ENCODE data around the gene OR13C8.
"Not testable (repeated sequence)": the region's sequence is repeated elsewhere in the genome, so short reads cannot be mapped to it uniquely, and the experiment has no call there.

The OR13C8 gene

GRCh38 chr9:104568868-104569267 lies at the start of gene OR13C8:
Gene OR13C8 (plus strand): TSS chr9:104569168. CDS start chr9:104569168, 0 bp downstream.
- no peak for DNase-seq (ENCODE audit: low read depth)

GRCh38 chr9:104520241-104520640 lies 48.7 kb upstream of the OR13C8 start:
- DNase-seq (ENCODE audit: low read depth), result not testable (repeated sequence)

GRCh38 chr9:104527109-104527508 lies 41.9 kb upstream of the OR13C8 start, which contains the start of gene OR13C4:
Gene OR13C4 (minus strand): TSS chr9:104527209. CDS start chr9:104527209, 0 bp downstream.
- DNase-seq (ENCODE audit: low read depth), result no peak

DNA sequence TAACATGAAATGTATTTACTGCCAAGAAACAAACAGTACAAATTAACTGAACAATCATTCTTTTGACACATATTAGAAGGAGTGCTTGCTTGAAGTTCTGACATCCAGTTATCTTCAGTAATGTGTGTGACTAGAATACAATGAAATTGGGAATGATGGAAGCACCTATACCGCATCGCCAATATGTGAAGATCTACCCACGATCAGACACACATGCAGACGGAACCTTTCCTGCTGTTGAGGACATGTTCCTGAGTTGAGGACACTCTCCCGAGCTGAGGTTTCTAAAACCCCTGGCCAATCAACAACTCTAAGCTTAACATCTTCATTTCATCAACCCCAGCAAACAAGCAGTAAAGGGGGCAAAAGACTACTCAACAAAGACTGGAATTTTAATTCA lies 32.2 kb upstream of the OR13C8 start, which contains the start of gene OR13C3:
TSS of gene OR13C3 (minus strand) at position 101 of the 400 bp plus-strand sequence. CDS start 133 bp downstream, outside the sequence.
- DNase-seq (ENCODE audit: low read depth), result no peak

GRCh38 chr9:104539275-104539674 lies 29.7 kb upstream of the OR13C8 start:
- no peak for DNase-seq (ENCODE audit: low read depth)

GRCh38 chr9:104544644-104545043 lies 24.3 kb upstream of the OR13C8 start:
- DNase-seq (ENCODE audit: low read depth), result no peak

DNA sequence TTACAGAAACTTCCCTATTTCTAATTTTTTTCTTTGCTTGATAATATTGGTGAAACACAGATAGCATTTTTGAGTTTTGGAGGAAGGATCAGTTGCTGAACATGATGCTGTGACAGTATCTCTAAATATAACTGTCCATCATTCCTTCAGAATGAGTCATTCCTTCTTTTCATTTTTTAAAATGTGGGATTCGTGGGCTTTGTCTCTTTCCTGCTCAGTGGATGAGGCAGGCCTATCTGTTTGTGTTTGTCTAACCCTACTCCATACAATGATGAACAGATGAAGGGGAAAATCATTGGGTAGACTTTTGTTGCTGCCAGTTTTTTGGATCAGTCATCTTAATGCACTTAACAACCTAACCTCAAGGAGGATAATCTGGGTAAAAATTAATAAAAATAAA lies 15.7 kb upstream of the OR13C8 start:
- no peak for DNase-seq (ENCODE audit: low read depth)

- DNase-seq (ENCODE audit: low read depth), result no peak
Observed at GRCh38 chr9:104555521-104555920, 13.4 kb upstream of the OR13C8 start.

GRCh38 chr9:104556830-104557634 lies 11.9 kb upstream of the OR13C8 start:
- no peak for DNase-seq (ENCODE audit: low read depth)

DNA sequence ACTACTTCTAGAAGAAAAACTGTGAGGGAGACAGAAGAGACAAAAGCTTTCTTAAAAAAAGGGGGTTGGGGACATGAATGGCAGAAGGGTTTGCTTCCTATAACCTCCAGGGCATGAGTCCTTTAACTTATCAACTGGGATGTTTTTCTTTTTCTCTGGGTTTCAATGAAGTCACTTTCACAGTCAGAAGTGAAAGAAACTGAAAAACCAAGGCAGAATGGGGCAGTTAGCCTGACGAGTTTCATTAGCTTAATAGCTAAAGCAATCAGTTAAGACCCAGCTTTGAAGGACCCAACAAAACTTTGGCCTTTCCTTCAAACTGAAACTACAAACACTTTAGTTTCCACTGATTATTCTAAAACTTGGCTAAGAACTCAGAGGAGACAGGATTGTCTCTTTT lies 4.6 kb upstream of the OR13C8 start:
- DNase-seq (ENCODE audit: low read depth), result no peak

- DNase-seq (ENCODE audit: low read depth), result no peak
Observed at GRCh38 chr9:104572612-104573011, 3.6 kb downstream of the OR13C8 start.

DNA sequence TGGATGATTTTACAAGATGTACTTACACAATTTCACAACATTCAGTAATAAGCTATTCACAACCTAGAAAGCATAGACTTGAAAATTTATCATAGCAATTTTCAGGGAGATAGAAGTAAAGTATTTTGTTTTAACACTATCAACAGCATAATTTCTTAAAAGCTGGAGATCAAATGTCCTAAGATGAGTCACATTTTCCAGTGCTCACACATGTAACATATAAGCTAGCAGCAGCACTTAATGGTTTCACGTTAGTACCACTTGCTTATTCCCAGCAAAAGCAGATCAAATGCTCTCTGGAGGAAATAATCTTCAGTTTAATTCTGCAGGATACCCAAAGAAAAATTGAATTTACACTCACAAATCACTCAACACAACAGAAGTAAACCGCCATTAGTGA lies 6.5 kb downstream of the OR13C8 start:
- DNase-seq (ENCODE audit: low read depth), result no peak

DNA sequence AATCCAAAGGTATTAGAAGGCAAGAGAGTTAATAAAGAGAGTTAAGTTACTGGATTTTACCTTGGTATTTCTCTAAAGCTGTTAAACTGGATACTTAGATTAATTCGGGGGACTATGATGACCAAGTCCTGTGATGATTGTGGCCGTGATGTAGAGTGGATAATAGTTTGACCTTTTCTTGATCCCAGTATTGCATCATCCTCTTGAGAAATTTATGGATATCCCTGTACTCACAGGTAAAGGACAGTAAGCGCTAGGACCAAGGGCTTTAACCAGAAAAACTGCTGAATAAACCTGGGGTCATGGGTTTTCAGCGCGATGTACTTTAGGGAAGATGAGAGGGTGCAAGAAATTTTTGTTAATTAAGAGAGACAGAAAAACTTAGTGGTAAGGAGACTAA lies 8.3 kb downstream of the OR13C8 start:
- no peak for DNase-seq (ENCODE audit: low read depth)

DNA sequence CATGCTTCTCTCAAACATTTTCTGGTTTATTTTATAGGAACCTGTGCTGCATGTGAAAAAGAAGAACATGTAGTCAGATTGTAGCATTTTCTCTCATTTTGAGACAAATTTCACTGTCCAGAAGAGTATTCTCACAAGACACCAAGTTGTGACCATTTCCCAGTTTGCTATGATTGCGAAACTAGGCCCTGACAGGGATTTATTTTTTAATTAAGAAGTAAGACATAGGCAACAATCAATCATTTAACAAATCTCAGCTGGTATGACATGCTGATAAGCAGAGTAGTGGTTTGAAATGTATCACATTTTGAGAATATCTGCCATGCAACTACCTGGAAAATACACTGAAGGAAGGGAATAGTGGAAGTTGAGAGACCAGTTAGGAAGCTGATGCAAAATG lies 11.6 kb downstream of the OR13C8 start:
- no peak for DNase-seq (ENCODE audit: low read depth)

DNA sequence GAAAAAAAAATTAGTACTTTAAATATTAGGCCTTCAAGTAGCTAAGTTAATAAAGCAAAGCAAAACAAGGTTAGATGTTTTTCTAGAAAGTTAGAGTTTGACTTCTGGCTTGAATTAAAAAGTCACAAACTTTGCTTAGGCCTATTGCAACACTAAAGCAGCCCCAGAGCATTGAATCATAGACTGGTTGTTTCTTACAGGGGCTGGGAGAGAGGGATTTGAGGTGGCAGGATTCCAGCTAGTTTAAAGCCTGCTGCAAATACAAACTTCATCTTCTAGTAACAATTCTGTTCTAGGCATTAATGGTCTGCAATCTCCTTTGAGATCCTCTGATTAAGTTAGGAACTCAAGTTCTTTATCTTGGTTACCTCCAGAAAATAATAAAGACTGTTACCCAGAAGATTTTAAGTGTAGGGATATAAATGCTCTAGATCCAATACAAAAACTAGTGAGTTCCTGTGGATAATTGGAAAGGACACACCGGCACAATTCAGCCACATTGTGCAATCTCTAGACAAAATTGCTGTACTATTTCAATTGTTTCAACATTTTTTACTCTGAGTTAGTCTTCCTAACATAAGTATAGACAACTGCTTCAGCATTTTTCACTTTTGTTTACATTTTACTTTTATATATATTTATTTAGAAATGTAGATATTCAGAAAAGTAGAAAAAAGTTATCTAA lies 17.7 kb downstream of the OR13C8 start:
- no peak for DNase-seq (ENCODE audit: low read depth)

GRCh38 chr9:104589626-104590025 lies 20.7 kb downstream of the OR13C8 start:
- DNase-seq (ENCODE audit: low read depth), result no peak

GRCh38 chr9:104598749-104599148 lies 29.8 kb downstream of the OR13C8 start:
- not testable (repeated sequence) for DNase-seq (ENCODE audit: low read depth)

- DNase-seq (ENCODE audit: low read depth), result not testable (repeated sequence)
Observed at GRCh38 chr9:104599313-104599712, 30.3 kb downstream of the OR13C8 start, which contains the start of gene OR13C5. Gene OR13C5 (minus strand): TSS chr9:104599413. CDS start chr9:104599413, 0 bp downstream.

GRCh38 chr9:104604801-104605200 lies 35.8 kb downstream of the OR13C8 start:
- DNase-seq (ENCODE audit: low read depth), result no peak

GRCh38 chr9:104605527-104605926 lies 36.6 kb downstream of the OR13C8 start, which contains the start of gene OR13C2:
Gene OR13C2 (minus strand): TSS chr9:104605627. CDS start chr9:104605627, 0 bp downstream.
- DNase-seq (ENCODE audit: low read depth), result not testable (repeated sequence)

DNA sequence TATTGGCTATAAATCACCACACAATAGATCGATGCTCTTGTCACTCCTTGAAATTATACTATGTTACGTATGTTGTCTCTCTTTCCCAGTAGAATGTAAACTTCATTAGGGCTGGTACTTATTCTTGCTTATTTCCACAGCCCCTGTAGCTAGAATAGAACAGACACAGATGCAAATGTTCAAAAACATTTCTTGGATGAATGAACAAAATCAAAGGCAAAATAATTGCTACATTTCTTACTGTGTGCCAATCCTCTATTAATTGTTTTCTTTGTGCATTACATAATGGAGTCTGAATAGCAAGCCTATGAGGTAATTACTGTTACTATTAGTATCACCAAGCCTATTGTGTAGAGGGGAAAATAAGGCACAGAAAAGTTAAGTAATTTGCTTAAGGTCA lies 37.2 kb downstream of the OR13C8 start:
- no peak for DNase-seq (ENCODE audit: low read depth)

GRCh38 chr9:104608336-104608735 lies 39.4 kb downstream of the OR13C8 start:
- no peak for DNase-seq (ENCODE audit: low read depth)

- no peak for DNase-seq (ENCODE audit: low read depth)
Observed at GRCh38 chr9:104611213-104611612, 42.2 kb downstream of the OR13C8 start.

All from activated T-cell treated with anti-CD3 and anti-CD28 coated beads for 1 hour (primary cell).